Effector memory CD8-positive, alpha-beta T cell (primary cell): ENCODE measurements around the gene AHDC1.

Source experiments
- ATAC-seq: fragments of 150-1000 bp; cut with Tn5 transposase; replicated peaks from 2 replicates; pipeline ENCODE4 v1.10.0; 2021; ENCODE audit warnings: mild to moderate bottlenecking, moderate library complexity
- DNase-seq, 3 experiments: peaks; one replicate each; pipeline ENCODE4 v3.0.0; 2021
- H3K27ac Mint-ChIP-seq, 2 donors: one replicate each; pipeline ENCODE4 v1.8.0; 2022; ENCODE audit warnings: mild to moderate bottlenecking in 2 of 2, mixed read lengths in 2 of 2, moderate library complexity in 2 of 2
- H3K27me3 Mint-ChIP-seq, 2 donors: one replicate each; pipeline ENCODE4 v1.8.0; 2022; ENCODE audit warnings: mixed read lengths in 2 of 2
- H3K36me3 Mint-ChIP-seq: one replicate; pipeline ENCODE4 v1.8.0; 2022; ENCODE audit warnings: mild to moderate bottlenecking, moderate library complexity, mixed read lengths; ENCODE audit not compliant: insufficient read depth
- H3K4me1 Mint-ChIP-seq, 2 donors: one replicate each; pipeline ENCODE4 v1.8.0; 2022; ENCODE audit warnings: low read depth in 2 of 2, mixed read lengths in 2 of 2
- H3K4me3 Mint-ChIP-seq, 2 donors: one replicate each; pipeline ENCODE4 v1.8.0; 2022; ENCODE audit warnings: mild to moderate bottlenecking in 2 of 2, mixed read lengths in 2 of 2, moderate library complexity in 2 of 2
- H3K9me3 Mint-ChIP-seq, 2 donors: one replicate each; pipeline ENCODE4 v1.8.0; 2022; ENCODE audit warnings: mixed read lengths in 2 of 2

Gene AHDC1

DNA sequence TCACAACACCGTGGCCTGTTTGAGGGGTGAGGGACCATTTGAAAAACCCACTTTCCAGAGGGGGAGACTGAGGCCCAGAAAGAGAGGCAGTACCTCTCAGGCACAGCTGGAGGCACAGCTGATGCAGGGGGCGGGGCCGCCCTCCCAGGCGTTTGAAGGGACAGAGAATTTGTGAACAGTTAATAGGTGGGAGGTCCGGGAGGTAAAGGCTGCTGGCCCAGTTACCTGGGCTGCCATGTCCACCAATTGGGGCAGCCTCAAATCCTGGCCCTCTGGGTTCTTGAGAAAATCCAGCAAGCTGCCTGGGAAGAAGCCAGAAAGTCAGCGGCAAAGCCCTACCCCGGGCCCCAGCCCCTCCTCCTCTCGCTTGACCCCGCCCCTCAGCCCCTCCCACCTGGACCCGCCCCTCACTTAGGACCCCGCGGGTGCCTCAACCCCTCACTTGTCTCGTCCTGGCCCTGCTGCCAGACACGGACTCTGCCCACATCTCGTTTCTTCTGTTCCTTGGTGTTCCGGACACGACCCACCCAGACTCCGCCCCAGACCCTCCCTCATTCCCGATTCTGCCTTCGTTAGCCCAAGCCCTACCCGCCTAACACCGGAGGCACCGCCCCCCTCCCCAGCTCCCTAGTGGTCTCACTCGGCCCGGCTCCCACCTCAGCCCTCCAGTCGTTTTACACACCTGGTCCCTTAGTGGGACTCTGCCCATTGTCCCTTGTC lies 10.8 kb upstream of the AHDC1 start:
- Mint-ChIP-seq H3K4me1 (peaks cover 51 to 60% of the 10 kb centered on the region in 2 donors), H3K27ac (peak overlapping the region; percentile 84 to 98), H3K4me3 (no peak overlapping the region), H3K36me3 (peaks cover 60% of the 10 kb centered on the region), H3K9me3 (no peaks in the 10 kb centered on the region), H3K27me3 (no peaks in the 10 kb centered on the region)
- DNase-seq (no peak), ATAC-seq (no peak)

DNA sequence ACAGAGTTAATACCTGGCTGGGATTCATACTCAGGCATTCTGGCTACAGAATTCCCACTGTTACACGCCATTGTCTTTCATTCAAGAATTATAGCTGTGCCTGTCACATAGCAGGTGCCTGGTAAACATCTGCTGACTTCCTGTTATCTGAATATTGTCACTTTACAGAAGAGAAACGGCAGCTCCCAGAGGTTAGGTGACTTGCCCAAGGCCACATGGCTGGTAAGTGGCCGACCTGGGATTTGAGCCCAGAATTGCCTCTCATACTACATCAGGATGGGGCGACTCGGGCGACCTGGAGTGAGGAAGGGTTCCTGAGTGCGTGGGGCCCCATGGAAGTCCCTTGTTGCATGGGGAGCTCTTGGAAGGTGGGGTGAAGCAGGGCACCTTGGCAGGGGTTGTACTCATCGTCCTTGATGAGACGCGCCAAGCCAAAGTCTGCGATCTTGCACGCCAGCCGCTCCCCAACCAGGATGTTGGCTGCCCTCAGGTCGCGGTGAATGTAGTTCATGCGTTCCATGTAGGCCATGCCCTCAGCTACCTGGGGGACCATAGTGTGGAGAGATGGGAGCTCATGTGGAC lies 10.2 kb upstream of the AHDC1 start:
- peaks cover 56% of the 10 kb centered on the region for H3K36me3 Mint-ChIP-seq
- no peak for DNase-seq
- no peaks in the 10 kb centered on the region for H3K27me3 Mint-ChIP-seq
- H3K9me3 Mint-ChIP-seq = no peaks in the 10 kb centered on the region
- peaks cover 44 to 56% of the 10 kb centered on the region in 2 donors for H3K4me1 Mint-ChIP-seq
- no peak for ATAC-seq
- peak overlapping the region; percentile 84 to 98 for H3K27ac Mint-ChIP-seq
- no peak overlapping the region for H3K4me3 Mint-ChIP-seq

DNA sequence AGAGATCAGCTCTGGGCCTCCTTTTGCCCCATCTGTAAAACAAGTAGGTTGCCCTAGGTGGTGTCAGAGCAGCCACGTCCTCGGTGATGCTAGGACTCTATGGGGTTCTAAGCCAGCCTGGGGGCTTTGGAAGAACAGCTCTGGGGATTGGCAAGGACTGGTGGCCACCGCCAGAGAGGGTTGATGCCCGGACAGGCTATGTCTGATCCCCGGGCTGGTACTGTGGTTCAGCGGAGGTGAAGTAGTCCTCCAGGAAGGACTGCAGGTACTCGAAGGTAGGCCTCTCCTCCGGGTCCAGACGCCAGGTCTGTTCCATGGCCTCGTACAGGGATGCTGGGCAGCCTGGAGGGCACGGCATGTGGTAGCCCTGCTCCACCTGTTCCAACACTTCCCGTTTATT lies 8.8 kb upstream of the AHDC1 start:
- H3K4me1 Mint-ChIP-seq = peaks cover 31 to 43% of the 10 kb centered on the region in 2 donors
- peaks cover 46% of the 10 kb centered on the region for H3K36me3 Mint-ChIP-seq
- H3K27ac Mint-ChIP-seq = peak overlapping the region in 1 of 2 donors; percentile 38
- no peak for ATAC-seq
- H3K9me3 Mint-ChIP-seq = no peaks in the 10 kb centered on the region
- no peak for DNase-seq
- peak overlapping the region in 1 of 2 donors; percentile 28 for H3K4me3 Mint-ChIP-seq
- no peaks in the 10 kb centered on the region for H3K27me3 Mint-ChIP-seq

DNA sequence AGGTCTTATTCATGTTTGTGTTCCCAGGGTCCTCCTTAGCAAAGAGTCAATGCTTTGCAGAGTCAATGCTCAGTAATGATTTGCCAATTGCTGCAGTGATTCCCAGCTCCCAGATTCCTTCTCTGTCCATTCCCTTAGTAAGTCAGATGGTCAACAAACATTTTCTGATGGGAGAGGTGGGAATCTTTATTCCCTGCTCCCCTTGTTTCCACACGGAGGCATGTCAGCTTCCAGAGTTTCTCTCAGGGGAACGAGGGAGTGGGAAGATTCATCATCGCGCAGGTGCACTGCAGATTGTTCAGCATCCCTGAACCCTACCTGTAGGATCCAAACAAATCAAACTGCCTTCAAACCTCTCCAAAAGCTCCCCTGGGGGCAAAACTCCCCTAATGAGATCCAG lies 7.5 kb upstream of the AHDC1 start:
- ATAC-seq (no peak), DNase-seq (no peak)
- H3K9me3 Mint-ChIP-seq = no peaks in the 10 kb centered on the region
- H3K4me3 Mint-ChIP-seq = peak overlapping the region in 1 of 2 donors; percentile 28
- peaks cover 24 to 34% of the 10 kb centered on the region in 2 donors for H3K4me1 Mint-ChIP-seq
- H3K27ac Mint-ChIP-seq = no peak overlapping the region
- peaks cover 39% of the 10 kb centered on the region for H3K36me3 Mint-ChIP-seq
- no peaks in the 10 kb centered on the region for H3K27me3 Mint-ChIP-seq

DNA sequence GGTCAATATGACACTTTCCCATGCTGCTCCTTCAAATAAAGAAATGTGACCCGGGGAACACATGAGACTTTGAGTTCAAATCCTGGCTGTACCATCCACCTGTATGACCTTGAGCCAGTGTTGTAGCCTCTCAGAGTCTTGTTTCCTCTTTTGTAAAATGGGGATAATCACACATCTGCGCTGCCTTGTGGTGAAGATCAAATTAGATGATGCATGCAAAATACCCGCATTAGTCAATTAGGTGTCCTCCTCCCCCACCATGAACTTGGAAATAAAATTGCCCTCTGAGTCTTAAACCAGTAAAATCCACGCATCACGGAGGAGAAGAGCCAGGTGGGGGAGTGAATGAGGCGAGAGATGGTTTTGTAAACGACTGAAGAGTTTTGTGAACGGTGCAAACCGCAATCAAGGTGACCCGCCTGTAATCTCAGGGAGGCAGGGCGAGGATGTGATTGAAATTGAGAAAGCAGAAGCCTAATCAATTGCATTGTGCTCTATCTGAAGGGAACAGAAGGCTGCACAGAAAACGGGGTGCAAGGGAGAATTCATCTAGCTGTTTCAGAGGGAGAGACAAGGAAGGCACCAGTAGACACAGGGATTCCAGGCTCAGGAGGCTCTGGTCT lies 5.8 kb upstream of the AHDC1 start:
- ATAC-seq = peak; percentile 42

DNA sequence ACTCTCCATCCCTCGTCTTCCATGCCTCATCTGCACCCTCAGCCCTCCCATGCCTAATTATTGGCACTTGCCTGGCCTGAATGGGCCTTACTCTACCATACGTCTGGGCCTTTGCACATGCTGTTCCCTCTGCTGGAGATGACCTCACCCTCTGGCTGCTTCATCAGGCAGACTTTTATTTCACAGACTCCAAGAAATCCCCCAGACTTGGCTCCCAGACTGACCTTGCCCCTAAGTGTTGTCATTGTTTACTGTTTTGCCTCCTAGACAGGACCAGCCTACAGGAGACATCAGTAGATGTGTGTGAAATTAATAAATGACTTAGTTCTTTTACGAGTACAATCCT lies 5.2 kb upstream of the AHDC1 start:
- no peak overlapping the region for H3K4me3 Mint-ChIP-seq
- no peaks in the 10 kb centered on the region for H3K27me3 Mint-ChIP-seq
- no peak for DNase-seq
- H3K36me3 Mint-ChIP-seq = peaks cover 27% of the 10 kb centered on the region
- peaks cover 23 to 25% of the 10 kb centered on the region in 2 donors for H3K4me1 Mint-ChIP-seq
- no peaks in the 10 kb centered on the region for H3K9me3 Mint-ChIP-seq
- H3K27ac Mint-ChIP-seq = no peak overlapping the region
- ATAC-seq = peak; percentile 23

More for the DNA sequence above, 5.8 kb upstream of the AHDC1 start:
- H3K27ac Mint-ChIP-seq = no peak overlapping the region
- no peaks in the 10 kb centered on the region for H3K9me3 Mint-ChIP-seq
- no peaks in the 10 kb centered on the region for H3K27me3 Mint-ChIP-seq
- no peak for DNase-seq
- peaks cover 23 to 27% of the 10 kb centered on the region in 2 donors for H3K4me1 Mint-ChIP-seq
- peaks cover 27% of the 10 kb centered on the region for H3K36me3 Mint-ChIP-seq
- no peak overlapping the region for H3K4me3 Mint-ChIP-seq

DNA sequence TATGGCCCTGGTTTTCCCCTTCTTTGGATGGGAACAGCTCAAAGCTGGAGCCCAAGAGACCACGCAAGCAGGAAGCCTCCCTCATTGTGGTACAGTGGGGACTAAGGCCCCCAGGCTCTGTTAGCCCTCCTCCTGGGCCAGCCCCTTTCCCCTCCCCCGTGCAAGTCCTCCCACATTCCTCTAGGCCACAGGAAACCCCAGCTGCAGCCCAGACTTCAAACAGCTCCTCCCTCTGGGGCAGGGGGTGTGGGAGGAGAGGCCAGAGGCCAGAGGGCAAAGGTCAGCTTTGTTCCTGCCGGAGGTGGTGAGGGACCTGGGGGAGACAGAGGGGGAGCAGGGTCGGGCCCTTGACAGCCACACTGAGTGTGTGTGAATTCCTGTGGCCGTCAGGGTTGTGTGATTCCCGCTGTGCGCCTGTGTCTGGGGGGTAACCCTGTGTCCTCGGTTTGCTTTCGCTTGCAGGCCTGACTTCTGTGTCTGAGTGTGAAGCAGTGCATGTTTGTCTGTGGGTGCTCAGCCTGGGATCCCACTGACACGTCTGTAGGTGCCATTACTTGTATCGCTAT lies 3.4 kb upstream of the AHDC1 start:
- Mint-ChIP-seq H3K27ac (no peak overlapping the region), H3K4me1 (peaks cover 22 to 24% of the 10 kb centered on the region in 2 donors), H3K36me3 (peaks cover 19% of the 10 kb centered on the region), H3K4me3 (no peak overlapping the region), H3K9me3 (no peaks in the 10 kb centered on the region), H3K27me3 (no peaks in the 10 kb centered on the region)
- ATAC-seq (no peak), DNase-seq (no peak)

DNA sequence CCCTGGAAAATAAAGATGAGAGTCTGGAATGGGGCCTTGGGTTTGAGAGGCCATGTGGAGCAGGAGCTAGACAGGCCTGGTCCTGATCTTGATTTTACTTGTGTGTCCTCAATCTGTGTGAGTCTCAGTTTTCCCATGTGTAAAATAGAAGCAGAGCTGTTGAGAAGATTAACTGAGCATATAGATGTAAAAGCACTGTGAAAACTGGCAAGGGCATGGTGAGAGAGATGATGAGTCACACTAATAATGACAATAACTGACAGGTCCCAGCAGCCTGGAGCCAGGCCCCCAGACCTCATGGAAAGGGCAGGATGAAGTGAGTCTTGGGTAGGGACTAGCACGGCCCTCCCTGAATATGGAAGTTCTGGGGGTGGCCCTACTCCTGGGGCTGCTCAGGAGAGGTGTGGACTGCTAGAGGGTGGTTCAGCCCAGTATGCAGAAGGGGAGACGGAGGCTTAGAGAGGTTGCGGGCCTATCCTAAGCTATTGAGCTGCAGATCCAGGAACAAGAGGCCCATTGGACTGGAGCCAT lies 2.8 kb upstream of the AHDC1 start:
- no peaks in the 10 kb centered on the region for H3K9me3 Mint-ChIP-seq
- peaks cover 14% of the 10 kb centered on the region for H3K36me3 Mint-ChIP-seq
- no peaks in the 10 kb centered on the region for H3K27me3 Mint-ChIP-seq
- peak overlapping the region; percentile 53 to 79 for H3K27ac Mint-ChIP-seq
- H3K4me3 Mint-ChIP-seq = peak overlapping the region; percentile 21 to 45
- ATAC-seq (no peak), DNase-seq (no peak)
- H3K4me1 Mint-ChIP-seq = peaks cover 20 to 22% of the 10 kb centered on the region in 2 donors

DNA sequence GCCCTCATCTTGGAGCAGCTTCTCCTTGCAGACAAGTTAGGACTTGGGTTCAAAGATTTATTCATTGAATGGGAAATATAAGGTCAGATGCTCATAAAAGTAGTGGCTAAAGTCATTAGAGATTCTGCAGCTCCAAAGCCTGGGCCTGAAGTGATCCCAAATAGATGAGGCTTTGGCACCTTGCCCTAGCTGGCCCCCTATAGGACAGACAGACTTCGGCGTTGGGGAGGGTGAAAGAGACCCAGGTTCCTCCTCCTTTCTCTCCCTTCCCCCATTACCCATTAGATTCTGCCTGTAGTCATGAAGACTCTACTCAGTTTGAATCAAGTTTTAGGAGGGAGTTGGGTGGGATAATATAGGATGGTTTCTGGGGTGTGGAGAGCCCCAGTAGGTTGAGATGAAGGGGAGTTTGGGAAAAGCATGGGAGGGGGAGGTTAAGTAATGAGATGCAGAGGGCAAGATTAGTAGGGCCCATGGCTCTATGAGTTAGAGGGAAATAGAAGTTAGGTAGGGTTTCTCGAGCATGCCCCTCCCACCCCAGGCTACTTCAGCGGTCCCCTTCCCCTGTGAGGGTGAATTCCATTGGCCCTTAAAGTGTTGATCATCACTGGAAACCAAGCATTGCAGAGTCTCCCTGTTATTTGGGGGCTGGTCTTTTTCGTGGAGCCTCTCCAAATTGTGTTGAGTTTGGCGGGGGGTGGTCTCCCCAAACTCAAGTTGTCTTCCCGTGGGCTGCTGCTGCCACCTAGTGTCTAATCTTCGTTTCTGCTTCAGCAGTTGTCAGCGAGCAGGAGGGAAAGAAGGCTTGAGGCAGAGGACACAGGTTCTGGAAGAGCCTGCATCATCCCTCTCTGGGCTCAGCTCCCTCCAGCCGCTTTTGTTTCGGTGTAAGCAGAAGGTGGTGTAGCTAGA lies 2.1 kb upstream of the AHDC1 start:
- Mint-ChIP-seq H3K4me1 (peaks cover 16 to 21% of the 10 kb centered on the region in 2 donors), H3K9me3 (no peaks in the 10 kb centered on the region), H3K36me3 (peaks cover 12% of the 10 kb centered on the region), H3K4me3 (peak overlapping the region; percentile 21 to 45), H3K27ac (peak overlapping the region; percentile 53 to 79), H3K27me3 (no peaks in the 10 kb centered on the region)
- ATAC-seq (no peak), DNase-seq (peak in 2 of 3 experiments; percentile 41 to 43)

DNA sequence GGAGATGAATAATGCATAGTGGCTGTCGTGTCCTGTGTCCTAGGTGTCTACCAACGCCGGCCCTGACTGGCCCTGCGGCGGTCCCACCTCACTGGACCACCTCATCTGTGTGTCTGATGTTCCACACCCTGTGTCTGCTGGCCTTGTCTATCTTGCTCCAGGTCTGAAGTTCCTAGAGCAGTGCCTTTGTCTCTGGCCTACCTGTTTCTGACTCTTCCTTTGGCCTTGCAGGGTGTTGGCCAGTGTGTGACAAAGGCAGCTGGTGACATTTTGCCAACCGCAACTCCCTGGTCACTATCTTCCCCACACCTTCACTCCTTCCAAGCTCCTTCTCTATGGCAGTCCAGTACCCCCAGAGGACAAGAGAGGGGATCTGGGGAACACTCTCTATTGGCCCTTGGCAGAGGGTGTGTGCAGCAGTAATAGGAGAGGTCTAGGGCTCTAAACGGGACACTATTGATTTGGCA lies 1.4 kb upstream of the AHDC1 start:
- Mint-ChIP-seq H3K9me3 (no peaks in the 10 kb centered on the region), H3K36me3 (peaks cover 13% of the 10 kb centered on the region), H3K4me3 (peak overlapping the region; percentile 88 to 92), H3K27ac (no peak overlapping the region), H3K27me3 (no peaks in the 10 kb centered on the region), H3K4me1 (peaks cover 15 to 27% of the 10 kb centered on the region in 2 donors)
- DNase-seq = no peak
- ATAC-seq = no peak

DNA sequence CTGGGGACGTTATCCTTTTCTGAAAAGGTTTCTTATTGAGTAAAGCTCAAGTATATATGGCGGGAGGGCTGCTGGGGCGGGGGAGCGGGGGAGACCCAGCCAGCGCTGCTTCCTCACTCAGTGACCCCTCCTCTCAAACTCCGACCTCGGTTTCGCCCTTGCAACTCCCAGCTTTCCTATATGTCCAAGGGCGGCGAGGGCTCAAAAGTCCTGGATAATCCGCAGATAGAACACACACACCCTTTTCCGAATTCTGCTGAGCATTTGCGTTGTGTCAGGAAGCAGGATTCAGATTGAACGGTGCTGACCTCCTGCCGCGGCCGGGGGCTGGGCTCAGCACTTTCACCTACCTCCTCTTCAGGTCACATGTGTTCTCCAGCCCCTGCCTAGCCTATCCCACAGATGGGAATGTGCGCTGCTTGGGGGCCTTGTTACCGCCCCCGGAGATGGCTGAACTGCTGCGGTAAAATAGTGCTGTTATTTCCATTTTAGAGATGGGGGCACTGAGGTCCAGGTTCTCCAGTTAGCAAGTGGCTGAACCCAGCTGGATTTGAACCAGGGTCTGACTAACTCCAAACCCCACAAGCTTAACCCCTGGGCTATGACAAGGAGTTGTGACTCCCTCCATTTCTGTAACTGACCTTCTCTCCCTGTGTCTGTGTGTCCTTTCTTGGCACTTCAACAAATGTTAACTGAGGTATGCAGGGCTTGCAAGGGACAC lies 795 bp upstream of the AHDC1 start:
- H3K4me1 Mint-ChIP-seq = peaks cover 21 to 33% of the 10 kb centered on the region in 2 donors
- H3K27me3 Mint-ChIP-seq = no peaks in the 10 kb centered on the region
- H3K4me3 Mint-ChIP-seq = peak overlapping the region; percentile 88 to 92
- no peaks in the 10 kb centered on the region for H3K9me3 Mint-ChIP-seq
- ATAC-seq (no peak), DNase-seq (no peak)
- H3K27ac Mint-ChIP-seq = peak overlapping the region; percentile 88 to 97
- H3K36me3 Mint-ChIP-seq = peaks cover 17% of the 10 kb centered on the region

DNA sequence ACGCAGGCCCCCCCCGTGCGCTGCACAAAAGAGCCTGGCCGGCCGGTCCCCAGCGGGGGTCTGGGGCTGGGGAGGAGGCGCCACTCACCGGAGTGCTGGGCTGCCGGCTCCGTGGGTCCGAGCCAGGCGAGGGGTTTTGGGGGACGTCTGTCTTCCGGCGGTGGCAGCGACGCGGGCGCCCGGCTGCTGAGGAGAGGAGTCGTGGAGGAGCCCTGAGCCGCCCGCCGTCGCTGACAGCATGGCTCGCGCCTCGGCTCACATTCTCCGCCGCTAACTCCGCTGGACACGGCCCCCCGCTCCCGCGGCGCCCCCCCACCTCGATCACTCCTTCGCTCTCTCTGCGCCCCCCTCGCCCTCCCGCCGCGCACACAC lies 649 bp downstream of the AHDC1 start:
- ATAC-seq (peak; percentile 22), DNase-seq (peak in 1 of 3 experiments; percentile 21)
- peaks cover 17% of the 10 kb centered on the region for H3K36me3 Mint-ChIP-seq
- H3K27me3 Mint-ChIP-seq = no peaks in the 10 kb centered on the region
- peak overlapping the region; percentile 88 to 92 for H3K4me3 Mint-ChIP-seq
- peaks cover 28 to 34% of the 10 kb centered on the region in 2 donors for H3K4me1 Mint-ChIP-seq
- H3K27ac Mint-ChIP-seq = peak overlapping the region; percentile 88 to 97
- H3K9me3 Mint-ChIP-seq = no peaks in the 10 kb centered on the region
